GM12875 (cell line): Measurements from ENCODE around the gene DHCR24.

Experiments used
- H3K4me3 ChIP-seq: one replicate; pipeline ENCODE4 v1.5.1; 2011; ENCODE audit warnings: low read depth, low read length, control low read depth
- TF ChIP-seq, protein P1 (sequence below): IDR thresholded peaks from 2 replicates; pipeline ENCODE4 v1.5.1; 2011; ENCODE audit warnings: low read depth, mild to moderate bottlenecking, control low read depth, inconsistent platforms, low read length, moderate library complexity, borderline replicate concordance; ENCODE audit not compliant: insufficient read depth

The DHCR24 gene

GRCh38 chr1:54803761-54804470 lies 83.1 kb downstream of the DHCR24 start:
- TF ChIP-seq, protein P1, sequence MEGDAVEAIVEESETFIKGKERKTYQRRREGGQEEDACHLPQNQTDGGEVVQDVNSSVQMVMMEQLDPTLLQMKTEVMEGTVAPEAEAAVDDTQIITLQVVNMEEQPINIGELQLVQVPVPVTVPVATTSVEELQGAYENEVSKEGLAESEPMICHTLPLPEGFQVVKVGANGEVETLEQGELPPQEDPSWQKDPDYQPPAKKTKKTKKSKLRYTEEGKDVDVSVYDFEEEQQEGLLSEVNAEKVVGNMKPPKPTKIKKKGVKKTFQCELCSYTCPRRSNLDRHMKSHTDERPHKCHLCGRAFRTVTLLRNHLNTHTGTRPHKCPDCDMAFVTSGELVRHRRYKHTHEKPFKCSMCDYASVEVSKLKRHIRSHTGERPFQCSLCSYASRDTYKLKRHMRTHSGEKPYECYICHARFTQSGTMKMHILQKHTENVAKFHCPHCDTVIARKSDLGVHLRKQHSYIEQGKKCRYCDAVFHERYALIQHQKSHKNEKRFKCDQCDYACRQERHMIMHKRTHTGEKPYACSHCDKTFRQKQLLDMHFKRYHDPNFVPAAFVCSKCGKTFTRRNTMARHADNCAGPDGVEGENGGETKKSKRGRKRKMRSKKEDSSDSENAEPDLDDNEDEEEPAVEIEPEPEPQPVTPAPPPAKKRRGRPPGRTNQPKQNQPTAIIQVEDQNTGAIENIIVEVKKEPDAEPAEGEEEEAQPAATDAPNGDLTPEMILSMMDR, result no peak
- no peak overlapping the region for H3K4me3 ChIP-seq

DNA sequence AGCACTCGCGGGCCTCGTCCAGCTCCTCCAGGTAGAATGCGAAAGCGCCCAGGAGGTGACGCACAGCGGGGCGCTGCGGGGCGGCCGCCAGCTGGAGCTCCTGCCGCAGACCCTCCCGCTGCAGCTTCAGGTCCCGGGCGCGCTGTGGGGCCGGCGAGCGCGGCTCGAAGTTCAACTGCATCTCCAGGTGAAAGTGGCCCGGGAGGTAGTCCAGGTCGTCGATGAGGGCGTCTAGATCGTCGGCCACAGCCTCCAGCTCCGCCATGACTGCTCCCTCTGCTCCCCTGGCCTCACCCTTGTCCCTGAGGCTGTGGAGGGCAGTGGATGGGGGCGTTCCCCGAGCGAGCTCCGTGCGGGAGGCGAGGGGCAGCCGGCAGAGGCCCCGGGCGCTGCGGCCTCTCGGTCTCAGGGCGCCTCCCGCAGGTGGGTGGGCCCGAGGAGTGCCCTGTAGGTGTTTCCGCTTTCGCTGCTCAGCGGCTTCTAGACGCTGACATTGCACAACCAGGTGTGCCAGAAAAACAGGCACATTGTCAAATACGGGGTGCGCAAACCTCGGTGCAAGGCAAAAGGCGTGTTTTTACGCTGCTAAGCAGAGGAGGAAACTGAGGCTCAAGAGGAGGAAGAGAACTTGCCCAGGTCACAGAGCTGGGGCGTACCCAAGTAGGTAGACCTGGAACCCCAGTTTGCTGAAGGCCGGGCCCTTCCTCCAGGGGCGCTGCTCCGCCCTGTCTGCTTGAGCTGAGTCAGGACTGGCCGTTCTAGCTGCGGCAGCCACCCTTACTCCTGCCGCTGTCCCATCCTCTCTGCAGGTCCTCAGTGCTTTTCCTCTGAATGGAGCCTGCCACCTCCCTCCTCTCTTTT lies 85.9 kb downstream of the DHCR24 start, which contains the start of gene TTC22:
Gene TTC22, minus strand, starts transcription at position 425 of the 861 bp plus-strand sequence. Its CDS starts 160 bp downstream, at position 265.
- TF ChIP-seq, protein P1, result peak; percentile 87
- H3K4me3 ChIP-seq, result peak within 1 kb of the TSS; percentile 58

- peak overlapping the region; percentile 58 for H3K4me3 ChIP-seq
- TF ChIP-seq, protein P1, result no peak
Observed at GRCh38 chr1:54800041-54800898, 86.7 kb downstream of the DHCR24 start.
